ENCODE results near the gene TNFAIP2. TPM values are rescaled to one million over a fixed set of nuclear protein-coding genes. Genes with fewer than 3 reads are reported as not detected.

The TNFAIP2 gene
- total RNA-seq, 1 donor from 2014 or later = 21.5 TPM

- peaks cover 48% of the 10 kb centered on the region for H3K4me1 Mint-ChIP-seq (ENCODE audit: unreplicated experiment)
- peaks cover 5% of the 10 kb centered on the region for H3K36me3 Mint-ChIP-seq
- DNase-seq (ENCODE audit: extremely low spot score, unreplicated experiment) = no peak
- H3K27ac Mint-ChIP-seq = no peak overlapping the region
- peaks cover 7% of the 10 kb centered on the region for H3K27me3 Mint-ChIP-seq
- no peak for TF ChIP-seq CTCF (conservative IDR thresholded peaks at IDR 0.05)
- H3K4me3 Mint-ChIP-seq = no peak overlapping the region
- H3K9me3 Mint-ChIP-seq = no peaks in the 10 kb centered on the region
These were observed 15.3 kb downstream of the TNFAIP2 start for GRCh38 chr14:103138301-103139131.

- Mint-ChIP-seq H3K4me1 (ENCODE audit: unreplicated experiment) (peaks cover 48% of the 10 kb centered on the region), H3K27ac (no peak overlapping the region)
These were observed 16.1 kb downstream of the TNFAIP2 start for GRCh38 chr14:103139132-103140025.

GRCh38 chr14:103140316-103141109, 17.3 kb downstream of the TNFAIP2 start:
- H3K27me3 Mint-ChIP-seq = peaks cover 7% of the 10 kb centered on the region
- H3K4me3 Mint-ChIP-seq = peak overlapping the region; percentile 58
- H3K36me3 Mint-ChIP-seq = no peaks in the 10 kb centered on the region
- peak overlapping the region; percentile 17 for H3K27ac Mint-ChIP-seq
- no peak for TF ChIP-seq CTCF (conservative IDR thresholded peaks at IDR 0.05)
- DNase-seq (ENCODE audit: extremely low spot score, unreplicated experiment) = no peak
- H3K4me1 Mint-ChIP-seq (ENCODE audit: unreplicated experiment) = peaks cover 48% of the 10 kb centered on the region
- H3K9me3 Mint-ChIP-seq = no peaks in the 10 kb centered on the region

More at GRCh38 chr14:103139132-103140025, 16.1 kb downstream of the TNFAIP2 start:
- peaks cover 5% of the 10 kb centered on the region for H3K36me3 Mint-ChIP-seq
- DNase-seq (ENCODE audit: extremely low spot score, unreplicated experiment) = no peak
- no peak for TF ChIP-seq CTCF (conservative IDR thresholded peaks at IDR 0.05)
- peak overlapping the region; percentile 62 for H3K4me3 Mint-ChIP-seq
- H3K9me3 Mint-ChIP-seq = no peaks in the 10 kb centered on the region
- peaks cover 7% of the 10 kb centered on the region for H3K27me3 Mint-ChIP-seq

GRCh38 chr14:103141117-103141796, 18.0 kb downstream of the TNFAIP2 start:
- H3K9me3 Mint-ChIP-seq = no peaks in the 10 kb centered on the region
- no peak for DNase-seq (ENCODE audit: extremely low spot score, unreplicated experiment)
- no peak overlapping the region for H3K27ac Mint-ChIP-seq
- H3K27me3 Mint-ChIP-seq = peaks cover 7% of the 10 kb centered on the region
- H3K4me1 Mint-ChIP-seq (ENCODE audit: unreplicated experiment) = peaks cover 48% of the 10 kb centered on the region
- TF ChIP-seq CTCF (conservative IDR thresholded peaks at IDR 0.05) = peak; percentile 63
- no peaks in the 10 kb centered on the region for H3K36me3 Mint-ChIP-seq
- no peak overlapping the region for H3K4me3 Mint-ChIP-seq

- Mint-ChIP-seq H3K27me3 (peaks cover 7% of the 10 kb centered on the region), H3K9me3 (no peaks in the 10 kb centered on the region), H3K27ac (no peak overlapping the region), H3K36me3 (no peaks in the 10 kb centered on the region), H3K4me3 (no peak overlapping the region), H3K4me1 (ENCODE audit: unreplicated experiment) (peaks cover 44% of the 10 kb centered on the region)
- DNase-seq (ENCODE audit: extremely low spot score, unreplicated experiment) = no peak
- TF ChIP-seq CTCF (conservative IDR thresholded peaks at IDR 0.05) = no peak
These were observed 18.8 kb downstream of the TNFAIP2 start for GRCh38 chr14:103142026-103142425.
